Stimulated activated memory B cell treated with anti-CD40 and anti-IgM and Interleukin-4, amounts not matched to agents 10 μg/mL and 1 μg/mL and 100 μg/mL, for 72 hours (primary cell): ENCODE results near the gene PMIS2.
A peak's percentile ranks its signal among the peaks of the same experiment; 100 is the strongest.

Source experiments
- ATAC-seq: fragments of 150-1000 bp; cut with Tn5 transposase; 2 replicates; pipeline ENCODE4 v1.10.0; 2021
- H3K27ac Mint-ChIP-seq: one replicate; pipeline ENCODE4 v1.8.0; 2022; ENCODE audit warnings: mild to moderate bottlenecking, mixed read lengths
- H3K27me3 Mint-ChIP-seq: one replicate; pipeline ENCODE4 v1.8.0; 2022; ENCODE audit warnings: mixed read lengths
- H3K36me3 Mint-ChIP-seq: one replicate; pipeline ENCODE4 v1.8.0; 2022; ENCODE audit warnings: mixed read lengths
- H3K4me1 Mint-ChIP-seq: one replicate; pipeline ENCODE4 v1.8.0; 2022; ENCODE audit warnings: mixed read lengths
- H3K4me3 Mint-ChIP-seq: one replicate; pipeline ENCODE4 v1.8.0; 2022; ENCODE audit warnings: mild to moderate bottlenecking, moderate library complexity, mixed read lengths
- H3K9me3 Mint-ChIP-seq: one replicate; pipeline ENCODE4 v1.8.0; 2022; ENCODE audit warnings: mixed read lengths

Gene PMIS2

GRCh38 chr19:35622750-35623149 is 36.8 kb downstream of the PMIS2 start:
- no peaks in the 10 kb centered on the region for H3K9me3 Mint-ChIP-seq

DNA sequence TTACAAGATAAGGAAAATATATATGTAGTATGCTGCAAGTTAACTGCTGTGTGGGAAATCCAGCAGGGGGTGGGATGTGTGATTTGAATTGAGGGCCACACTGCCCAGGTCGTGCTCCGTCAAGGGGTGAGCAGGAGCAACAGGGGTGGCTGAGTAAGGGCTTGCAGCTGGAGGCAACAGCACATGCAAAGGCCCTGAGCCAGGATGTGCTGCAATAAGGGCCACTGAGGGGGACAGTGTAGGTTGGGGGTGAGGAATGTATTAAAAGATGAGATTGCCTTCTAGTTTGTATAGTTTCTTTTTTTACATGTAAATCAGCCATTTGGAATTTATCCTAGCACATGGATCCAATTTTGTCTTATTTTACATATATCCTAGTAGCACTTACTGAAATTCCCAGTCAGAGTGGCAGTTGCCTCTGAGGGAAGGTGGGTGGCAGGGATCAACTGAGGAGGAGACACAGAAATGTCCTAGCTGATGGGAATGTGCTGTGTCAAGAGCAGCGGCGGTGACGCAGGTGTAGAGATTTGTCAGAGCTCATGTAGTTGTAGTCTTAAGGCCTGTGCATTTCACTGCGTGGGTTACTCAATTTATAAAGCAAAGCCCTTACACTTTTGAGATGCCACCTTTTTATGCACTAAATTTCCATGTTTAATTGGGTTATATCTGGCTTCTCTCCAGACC is 37.5 kb downstream of the PMIS2 start:
- Mint-ChIP-seq H3K4me1 (peaks cover 6% of the 10 kb centered on the region), H3K9me3 (no peaks in the 10 kb centered on the region), H3K36me3 (peaks cover 25% of the 10 kb centered on the region), H3K4me3 (no peak overlapping the region), H3K27me3 (no peaks in the 10 kb centered on the region), H3K27ac (no peak overlapping the region)
- no peak for ATAC-seq

More at GRCh38 chr19:35622750-35623149, 36.8 kb downstream of the PMIS2 start:
- Mint-ChIP-seq H3K36me3 (peaks cover 25% of the 10 kb centered on the region), H3K4me1 (no peaks in the 10 kb centered on the region), H3K27me3 (no peaks in the 10 kb centered on the region), H3K4me3 (no peak overlapping the region), H3K27ac (no peak overlapping the region)
- no peak for ATAC-seq

DNA sequence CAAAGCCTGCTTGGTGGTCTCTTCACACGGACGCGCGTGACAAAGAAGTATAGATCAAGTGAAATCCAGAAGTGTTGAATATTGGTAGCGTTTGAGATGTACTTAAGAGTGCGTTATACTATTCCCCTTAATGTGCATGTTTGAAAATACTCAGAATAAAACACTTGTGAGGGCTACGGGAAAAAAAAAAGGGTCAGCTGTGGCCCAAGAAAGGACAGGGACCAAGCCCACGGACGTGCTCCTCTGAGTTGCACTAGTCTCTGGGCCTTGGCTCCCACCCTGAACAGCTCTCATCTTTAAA is 42.2 kb downstream of the PMIS2 start:
- H3K4me3 Mint-ChIP-seq, result peak overlapping the region; percentile 89
- H3K27ac Mint-ChIP-seq, result peak overlapping the region; percentile 81
- H3K36me3 Mint-ChIP-seq, result peaks cover 34% of the 10 kb centered on the region
- no peaks in the 10 kb centered on the region for H3K9me3 Mint-ChIP-seq
- no peaks in the 10 kb centered on the region for H3K27me3 Mint-ChIP-seq
- peak; percentile 18 for ATAC-seq
- peaks cover 27% of the 10 kb centered on the region for H3K4me1 Mint-ChIP-seq

GRCh38 chr19:35628565-35629331 is 42.8 kb downstream of the PMIS2 start, which contains the start of gene RBM42:
Gene RBM42 (plus strand): TSS chr19:35629036. CDS start chr19:35629154, 118 bp downstream.
- ATAC-seq, result peak; percentile 100
- Mint-ChIP-seq H3K9me3 (no peaks in the 10 kb centered on the region), H3K27ac (peak within 1 kb of the TSS; percentile 81), H3K4me1 (peaks cover 30% of the 10 kb centered on the region), H3K36me3 (peaks cover 39% of the 10 kb centered on the region), H3K4me3 (peak within 1 kb of the TSS; percentile 89), H3K27me3 (no peaks in the 10 kb centered on the region)

- Mint-ChIP-seq H3K36me3 (peaks cover 44% of the 10 kb centered on the region), H3K9me3 (no peaks in the 10 kb centered on the region), H3K27me3 (no peaks in the 10 kb centered on the region), H3K4me3 (peak overlapping the region; percentile 89), H3K27ac (peak overlapping the region; percentile 81), H3K4me1 (peaks cover 30% of the 10 kb centered on the region)
- ATAC-seq, result no peak
These were observed 43.3 kb downstream of the PMIS2 start for GRCh38 chr19:35629332-35629633.

GRCh38 chr19:35633727-35634440 is 47.9 kb downstream of the PMIS2 start:
- ATAC-seq, result no peak
- Mint-ChIP-seq H3K27me3 (no peaks in the 10 kb centered on the region), H3K9me3 (no peaks in the 10 kb centered on the region), H3K36me3 (peaks cover 77% of the 10 kb centered on the region), H3K4me3 (no peak overlapping the region), H3K27ac (peak overlapping the region; percentile 12), H3K4me1 (peaks cover 24% of the 10 kb centered on the region)

GRCh38 chr19:35636651-35637050 is 50.7 kb downstream of the PMIS2 start:
- H3K9me3 Mint-ChIP-seq, result no peaks in the 10 kb centered on the region
- ATAC-seq, result no peak
- H3K4me3 Mint-ChIP-seq, result no peak overlapping the region
- H3K27me3 Mint-ChIP-seq, result no peaks in the 10 kb centered on the region
- peaks cover 19% of the 10 kb centered on the region for H3K4me1 Mint-ChIP-seq
- H3K36me3 Mint-ChIP-seq, result peaks cover 59% of the 10 kb centered on the region
- H3K27ac Mint-ChIP-seq, result no peak overlapping the region
